Skeletal muscle satellite cell (primary cell): Measurements from ENCODE around the gene CCDC88C.
"Not testable (repeated sequence)": the region's sequence is repeated elsewhere in the genome, so short reads cannot be mapped to it uniquely, and the experiment has no call there.

Experiments
- H3K27me3 ChIP-seq: 2 replicates; pipeline ENCODE4 v1.7.0; 2013; ENCODE audit warnings: low read length; ENCODE audit not compliant: control insufficient read depth, insufficient read depth
- H3K36me3 ChIP-seq: 2 replicates; pipeline ENCODE4 v1.7.0; 2013; ENCODE audit warnings: mild to moderate bottlenecking, control low read depth, low read length; ENCODE audit not compliant: insufficient read depth
- H3K4me1 ChIP-seq: 2 replicates; pipeline ENCODE4 v1.7.0; 2013; ENCODE audit warnings: low read length; ENCODE audit not compliant: control insufficient read depth, insufficient read depth
- H3K4me2 ChIP-seq: 2 replicates; pipeline ENCODE4 v1.7.0; 2013; ENCODE audit warnings: mild to moderate bottlenecking, low read length
- H3K4me3 ChIP-seq: 2 replicates; pipeline ENCODE4 v1.7.0; 2013; ENCODE audit warnings: low read length
- H3K9ac ChIP-seq: 2 replicates; pipeline ENCODE4 v1.7.0; 2013; ENCODE audit warnings: mild to moderate bottlenecking, low read depth, low read length, moderate library complexity
- H3K9me3 ChIP-seq: replicated peaks from 2 replicates; pipeline ENCODE4 v1.7.0; 2013; ENCODE audit warnings: mild to moderate bottlenecking, control low read depth, low read length

CCDC88C gene

DNA sequence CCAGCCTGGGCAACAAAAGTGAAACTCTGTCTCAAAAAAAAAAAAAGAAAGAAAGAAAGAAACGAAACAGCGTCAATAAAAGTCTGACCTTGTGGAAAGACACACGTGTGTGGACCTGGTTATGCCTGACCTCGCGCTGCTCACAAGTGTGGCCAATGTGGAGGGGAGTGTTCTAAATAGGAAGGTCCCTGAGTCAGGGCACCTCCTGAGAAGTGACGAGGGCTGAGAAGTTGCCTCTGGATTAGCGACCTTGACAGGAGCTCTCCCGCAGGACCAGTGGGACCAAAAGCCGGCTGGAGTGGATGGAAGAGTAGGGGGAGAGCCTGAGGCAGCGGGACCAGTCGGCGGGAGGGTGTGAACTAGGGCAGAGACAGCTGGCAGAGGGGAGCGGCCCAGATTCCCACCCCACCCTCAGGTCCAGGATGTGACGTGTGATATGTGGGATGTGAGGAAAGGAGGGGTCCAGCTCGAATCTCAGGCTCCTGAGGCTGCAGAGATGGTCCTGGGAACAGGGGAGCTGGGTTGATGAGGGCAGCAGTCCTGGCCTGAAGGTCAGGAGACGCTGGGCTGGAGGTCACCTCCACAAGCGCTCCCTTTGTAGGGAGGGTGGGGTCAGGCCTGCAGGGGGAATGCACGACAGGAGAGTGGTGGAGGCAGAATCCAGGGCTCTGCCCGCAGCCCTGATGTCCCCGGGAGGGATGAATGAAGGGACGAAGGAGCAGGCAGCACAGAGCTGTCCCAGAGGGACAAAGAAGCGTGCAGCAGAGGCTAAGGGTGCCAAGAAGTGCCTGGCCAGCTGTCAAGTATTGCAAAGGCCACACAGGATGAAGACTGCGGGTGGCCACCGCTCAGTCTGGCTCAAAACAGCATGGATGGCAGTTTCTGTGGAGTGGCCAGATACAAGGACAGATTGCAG is 148.3 kb downstream of the CCDC88C start:
- H3K9ac ChIP-seq = no peak overlapping the region

DNA sequence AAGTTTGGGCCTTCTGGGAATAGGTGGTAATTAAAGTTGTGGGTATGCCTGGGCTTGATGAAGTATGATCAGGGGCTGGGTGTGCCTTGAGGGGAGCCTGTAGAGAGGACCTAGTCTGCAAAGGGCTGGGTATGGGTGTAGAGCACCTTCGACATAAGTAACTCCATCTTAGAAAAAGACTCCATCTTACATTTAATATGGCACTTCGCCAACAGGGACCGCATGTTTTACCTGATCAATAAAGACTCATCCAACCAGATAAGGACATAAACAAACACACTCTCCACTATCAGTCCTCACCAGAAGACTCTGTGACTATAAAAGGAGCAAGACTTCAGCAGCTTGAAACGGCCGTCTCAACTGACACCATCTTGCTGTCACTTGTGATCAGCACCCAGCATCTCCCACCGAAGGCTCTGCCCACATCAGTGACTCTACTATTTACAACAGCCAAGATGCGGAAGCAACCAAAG is 149.6 kb downstream of the CCDC88C start:
- H3K4me2 ChIP-seq = no peak overlapping the region
- H3K4me3 ChIP-seq = no peak overlapping the region
- no peaks in the 10 kb centered on the region for H3K36me3 ChIP-seq
- no peak overlapping the region for H3K9ac ChIP-seq
- H3K9me3 ChIP-seq = no peaks in the 10 kb centered on the region
- no peaks in the 10 kb centered on the region for H3K27me3 ChIP-seq
- peaks cover 13% of the 10 kb centered on the region for H3K4me1 ChIP-seq

More for the DNA sequence above, 148.3 kb downstream of the CCDC88C start:
- peak overlapping the region; percentile 62 for H3K4me3 ChIP-seq
- no peaks in the 10 kb centered on the region for H3K9me3 ChIP-seq
- no peaks in the 10 kb centered on the region for H3K36me3 ChIP-seq
- peaks cover 13% of the 10 kb centered on the region for H3K4me1 ChIP-seq
- H3K27me3 ChIP-seq = no peaks in the 10 kb centered on the region
- H3K4me2 ChIP-seq = peak overlapping the region; percentile 76

DNA sequence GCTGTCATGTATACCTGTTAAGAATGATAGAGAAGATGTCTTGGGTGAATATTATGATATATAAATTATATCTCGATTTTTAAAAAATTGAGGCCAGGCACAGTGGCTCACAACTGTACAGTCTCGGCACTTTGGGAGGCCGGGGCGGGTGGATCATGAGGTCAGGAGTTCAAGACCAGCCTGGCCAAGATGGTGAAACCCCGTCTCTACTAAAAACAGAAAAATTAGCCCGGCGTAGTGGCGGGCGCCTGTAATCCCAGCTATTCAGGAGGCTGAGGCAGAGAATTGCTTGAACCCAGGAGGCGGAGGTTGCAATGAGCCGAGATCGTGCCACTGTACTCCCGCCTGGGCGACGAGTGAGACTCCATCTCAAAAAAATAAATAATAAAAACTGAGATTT is 151.3 kb downstream of the CCDC88C start:
- H3K4me3 ChIP-seq, H3K36me3 ChIP-seq, H3K9me3 ChIP-seq, H3K27me3 ChIP-seq, H3K4me2 ChIP-seq, H3K9ac ChIP-seq: not testable (repeated sequence)
- peaks cover 13% of the 10 kb centered on the region for H3K4me1 ChIP-seq

DNA sequence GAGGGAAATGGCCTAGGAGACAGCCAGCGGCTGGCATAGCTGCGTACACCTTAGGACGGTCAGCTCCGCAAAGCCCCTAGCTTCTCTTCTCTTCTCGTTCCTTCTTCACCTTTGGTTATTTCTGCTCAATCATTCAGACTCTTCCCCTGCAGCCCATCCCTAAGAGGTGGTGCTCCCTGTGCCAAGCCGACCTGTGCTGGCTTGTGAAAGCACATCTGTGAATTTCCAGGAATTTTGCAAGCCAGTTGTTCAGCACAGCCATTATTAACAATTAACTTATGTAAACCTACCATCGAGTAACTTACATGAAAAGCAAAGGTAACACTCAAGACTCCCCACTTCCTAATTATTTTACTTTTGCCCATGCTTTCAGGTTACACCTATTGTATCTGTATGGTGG is 152.2 kb downstream of the CCDC88C start:
- peaks cover 13% of the 10 kb centered on the region for H3K4me1 ChIP-seq
- no peaks in the 10 kb centered on the region for H3K27me3 ChIP-seq
- H3K4me2 ChIP-seq = no peak overlapping the region
- no peaks in the 10 kb centered on the region for H3K36me3 ChIP-seq
- H3K4me3 ChIP-seq = no peak overlapping the region
- H3K9ac ChIP-seq = no peak overlapping the region
- no peaks in the 10 kb centered on the region for H3K9me3 ChIP-seq

DNA sequence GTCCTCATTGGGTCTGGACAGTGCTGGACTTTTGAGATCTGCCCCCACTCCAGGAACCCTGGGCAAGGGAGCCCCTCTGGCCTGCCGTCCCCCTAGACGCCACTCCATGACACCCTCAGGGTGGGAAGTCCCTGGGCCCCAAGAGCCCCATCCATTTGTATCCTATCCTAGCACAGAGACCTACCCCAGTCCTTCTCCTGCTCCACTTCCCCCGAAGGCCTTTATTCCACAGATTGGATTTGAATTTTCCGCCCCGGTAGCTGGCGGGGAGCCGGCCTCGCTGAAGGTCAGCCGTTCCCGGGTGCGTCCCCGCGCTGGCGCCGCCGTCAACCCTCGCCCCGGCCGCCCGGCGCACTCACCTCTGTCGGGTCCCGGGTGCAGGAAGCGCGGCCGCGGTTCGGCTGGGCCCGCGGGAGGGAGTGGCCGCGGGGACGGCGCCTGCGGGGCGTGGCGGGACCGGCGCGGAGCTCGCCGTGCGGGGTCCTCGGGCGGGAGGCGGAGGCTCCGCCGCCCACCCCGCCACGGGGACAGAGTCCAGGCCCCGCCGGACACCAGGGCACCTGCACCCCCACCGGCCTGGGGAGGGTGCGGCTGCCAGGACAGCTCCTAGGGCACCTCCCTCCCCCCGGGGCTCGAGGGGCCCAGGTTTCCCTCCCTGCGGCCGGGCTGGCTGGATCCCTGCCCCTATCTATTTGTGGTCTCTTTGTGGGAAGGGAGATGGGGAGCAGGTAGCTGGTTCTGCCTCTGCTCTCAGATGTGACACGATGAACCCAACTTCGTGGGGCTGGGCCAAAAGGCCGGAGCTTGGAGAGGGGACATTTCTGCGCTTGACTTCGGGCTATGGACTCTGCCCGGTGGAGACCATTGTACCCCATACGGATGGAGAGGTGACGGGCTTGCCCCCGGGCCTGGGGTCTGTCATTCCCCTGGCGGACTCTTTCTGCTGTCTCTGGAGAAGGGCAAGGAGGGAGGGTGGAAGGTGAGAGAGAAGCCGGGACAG is 153.2 kb downstream of the CCDC88C start:
- H3K9ac ChIP-seq = peak overlapping the region; percentile 49
- no peaks in the 10 kb centered on the region for H3K36me3 ChIP-seq
- peak overlapping the region; percentile 67 for H3K4me3 ChIP-seq
- peaks cover 6% of the 10 kb centered on the region for H3K4me1 ChIP-seq
- H3K27me3 ChIP-seq = no peaks in the 10 kb centered on the region
- H3K4me2 ChIP-seq = peak overlapping the region; percentile 82
- no peaks in the 10 kb centered on the region for H3K9me3 ChIP-seq

DNA sequence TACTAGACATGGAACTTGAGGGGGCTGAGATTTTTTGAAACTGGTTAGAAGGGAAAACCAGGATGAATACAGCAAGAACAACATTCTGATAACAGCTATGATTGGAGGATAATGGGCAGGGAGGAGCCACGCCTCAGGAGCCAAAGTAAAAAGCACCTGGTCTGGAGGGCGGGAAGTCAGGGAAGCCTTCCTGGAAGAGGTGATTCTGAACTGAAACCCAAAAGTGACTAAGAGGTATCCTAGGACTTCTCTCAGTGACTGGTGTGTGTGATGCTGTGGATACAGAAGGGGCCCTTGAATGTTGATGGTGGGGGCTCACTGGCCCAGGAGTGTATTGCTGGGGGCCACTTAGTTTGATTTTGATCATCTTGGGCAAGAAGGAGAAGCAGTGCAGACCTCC is 154.3 kb downstream of the CCDC88C start:
- H3K9me3 ChIP-seq = no peaks in the 10 kb centered on the region
- H3K27me3 ChIP-seq = no peaks in the 10 kb centered on the region

DNA sequence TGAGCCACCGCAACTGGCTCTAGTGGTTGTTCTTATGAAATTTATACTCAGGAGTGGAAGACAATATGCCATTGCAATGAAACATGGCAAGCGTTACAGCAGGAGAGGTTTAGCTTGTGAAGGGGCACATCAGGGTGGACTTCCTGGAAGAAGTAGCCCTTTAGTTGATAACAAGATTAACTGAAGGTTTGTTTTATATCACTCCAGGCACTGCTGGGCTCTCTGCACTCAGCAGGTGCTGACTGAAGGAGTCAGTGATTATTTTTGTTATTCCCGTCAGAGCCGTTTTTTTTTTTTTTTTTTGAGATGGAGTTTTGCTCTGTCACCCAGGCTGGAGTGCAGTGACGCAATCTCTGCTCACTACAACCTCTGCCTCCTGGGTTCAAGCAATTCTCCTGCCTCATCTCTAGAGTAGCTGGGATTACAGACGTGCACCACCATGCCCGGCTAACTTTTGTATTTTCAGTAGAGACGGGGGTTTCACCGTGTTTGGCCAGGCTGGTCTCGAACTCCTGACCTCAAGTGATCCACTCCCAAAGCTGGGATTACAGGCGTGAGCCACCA is 155.6 kb downstream of the CCDC88C start:
- Histone ChIP-seq H3K9ac (no peak overlapping the region), H3K27me3 (no peaks in the 10 kb centered on the region), H3K9me3 (no peaks in the 10 kb centered on the region), H3K36me3 (no peaks in the 10 kb centered on the region), H3K4me3 (no peak overlapping the region), H3K4me2 (no peak overlapping the region), H3K4me1 (peaks cover 10% of the 10 kb centered on the region)

More for the DNA sequence above, 154.3 kb downstream of the CCDC88C start:
- H3K9ac ChIP-seq = no peak overlapping the region
- H3K36me3 ChIP-seq = no peaks in the 10 kb centered on the region
- no peak overlapping the region for H3K4me2 ChIP-seq
- no peak overlapping the region for H3K4me3 ChIP-seq
- H3K4me1 ChIP-seq = peaks cover 2% of the 10 kb centered on the region

DNA sequence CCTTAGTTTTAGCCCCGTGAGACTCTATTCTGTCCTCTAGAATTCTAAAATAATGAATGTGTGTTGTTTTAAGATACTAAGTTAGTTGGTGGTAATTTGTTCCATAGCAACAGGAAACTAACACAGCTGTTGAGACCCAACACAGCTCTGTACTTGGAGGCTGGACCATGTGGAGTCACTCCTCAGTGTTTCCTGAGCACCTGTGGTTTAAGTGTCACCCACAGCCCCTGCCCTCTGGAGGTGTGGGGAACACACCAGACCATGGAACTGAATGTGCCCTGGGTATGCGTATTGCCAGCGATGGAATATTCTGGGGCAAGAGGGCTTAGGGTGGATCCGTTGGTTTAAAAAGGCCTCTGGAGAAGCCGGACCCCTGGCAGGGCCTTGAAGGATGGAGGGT is 156.5 kb downstream of the CCDC88C start:
- no peak overlapping the region for H3K4me2 ChIP-seq
- no peaks in the 10 kb centered on the region for H3K9me3 ChIP-seq
- H3K9ac ChIP-seq = no peak overlapping the region
- H3K4me1 ChIP-seq = peaks cover 10% of the 10 kb centered on the region
- no peaks in the 10 kb centered on the region for H3K27me3 ChIP-seq
- H3K4me3 ChIP-seq = no peak overlapping the region
- no peaks in the 10 kb centered on the region for H3K36me3 ChIP-seq

DNA sequence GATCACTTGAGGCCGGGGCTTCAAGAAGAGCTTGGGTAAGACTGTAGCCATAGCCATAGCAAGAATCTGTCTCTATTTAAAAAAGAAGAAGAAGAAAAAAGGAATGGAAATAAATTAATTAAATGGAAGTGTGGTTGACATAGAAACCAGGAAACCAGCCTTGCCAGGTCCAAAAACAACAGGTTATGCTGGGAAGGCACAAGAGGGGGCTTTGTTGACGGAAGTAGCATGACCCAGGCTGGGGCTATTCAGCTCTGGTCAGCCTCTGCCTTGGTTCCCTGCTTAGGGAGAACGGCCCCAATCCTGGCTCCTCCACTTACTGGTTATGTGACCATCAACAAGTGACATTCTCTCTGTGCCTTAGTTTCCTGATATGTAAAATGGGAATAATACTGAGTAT is 158.7 kb downstream of the CCDC88C start:
- Histone ChIP-seq H3K9me3 (no peaks in the 10 kb centered on the region), H3K9ac (no peak overlapping the region), H3K36me3 (no peaks in the 10 kb centered on the region), H3K27me3 (no peaks in the 10 kb centered on the region), H3K4me3 (no peak overlapping the region), H3K4me1 (peaks cover 13% of the 10 kb centered on the region), H3K4me2 (no peak overlapping the region)

DNA sequence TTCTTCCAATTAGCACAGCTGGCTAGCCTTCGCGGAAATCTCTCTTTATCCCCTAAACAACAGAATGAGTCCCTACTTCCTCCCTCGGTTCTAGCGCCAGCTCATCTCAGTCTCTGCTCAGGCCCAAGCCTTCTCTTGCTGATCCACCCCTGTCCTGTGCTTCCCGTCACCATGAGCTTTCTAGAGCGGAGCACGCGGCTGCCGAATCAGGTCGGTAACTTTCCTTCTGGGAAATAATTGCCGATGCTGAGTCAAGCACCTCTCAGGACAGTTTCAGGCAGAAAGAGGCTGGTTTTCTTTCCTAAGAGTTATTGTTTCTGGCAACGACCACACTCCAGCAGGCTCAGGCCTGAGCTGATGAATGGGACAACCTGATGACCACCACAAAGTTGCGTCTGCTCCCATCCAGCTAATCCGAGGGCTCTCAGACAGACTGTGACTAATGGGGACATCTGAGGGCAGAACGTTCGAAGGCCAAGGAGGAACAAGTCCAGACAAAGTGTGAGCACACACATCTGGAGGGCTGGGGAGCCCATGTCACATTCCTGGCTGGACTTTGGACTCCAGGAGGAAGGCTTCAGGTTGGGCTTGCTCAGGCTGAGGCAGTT is 159.5 kb downstream of the CCDC88C start:
- Histone ChIP-seq H3K9ac (no peak overlapping the region), H3K36me3 (no peaks in the 10 kb centered on the region), H3K4me2 (no peak overlapping the region), H3K4me1 (peaks cover 17% of the 10 kb centered on the region), H3K4me3 (no peak overlapping the region), H3K9me3 (no peaks in the 10 kb centered on the region), H3K27me3 (no peaks in the 10 kb centered on the region)
